HG02642 (cell line): ENCODE results near the gene DRC3.

Experiments used
- ATAC-seq: cut with Tn5 transposase; IDR thresholded peaks from one replicate; pipeline ENCODE4 v1.9.1; 2021; ENCODE audit warnings: mild to moderate bottlenecking; ENCODE audit not compliant: unreplicated experiment, poor library complexity

The DRC3 gene, protein sequence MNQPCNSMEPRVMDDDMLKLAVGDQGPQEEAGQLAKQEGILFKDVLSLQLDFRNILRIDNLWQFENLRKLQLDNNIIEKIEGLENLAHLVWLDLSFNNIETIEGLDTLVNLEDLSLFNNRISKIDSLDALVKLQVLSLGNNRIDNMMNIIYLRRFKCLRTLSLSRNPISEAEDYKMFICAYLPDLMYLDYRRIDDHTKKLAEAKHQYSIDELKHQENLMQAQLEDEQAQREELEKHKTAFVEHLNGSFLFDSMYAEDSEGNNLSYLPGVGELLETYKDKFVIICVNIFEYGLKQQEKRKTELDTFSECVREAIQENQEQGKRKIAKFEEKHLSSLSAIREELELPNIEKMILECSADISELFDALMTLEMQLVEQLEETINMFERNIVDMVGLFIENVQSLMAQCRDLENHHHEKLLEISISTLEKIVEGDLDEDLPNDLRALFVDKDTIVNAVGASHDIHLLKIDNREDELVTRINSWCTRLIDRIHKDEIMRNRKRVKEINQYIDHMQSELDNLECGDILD

DNA sequence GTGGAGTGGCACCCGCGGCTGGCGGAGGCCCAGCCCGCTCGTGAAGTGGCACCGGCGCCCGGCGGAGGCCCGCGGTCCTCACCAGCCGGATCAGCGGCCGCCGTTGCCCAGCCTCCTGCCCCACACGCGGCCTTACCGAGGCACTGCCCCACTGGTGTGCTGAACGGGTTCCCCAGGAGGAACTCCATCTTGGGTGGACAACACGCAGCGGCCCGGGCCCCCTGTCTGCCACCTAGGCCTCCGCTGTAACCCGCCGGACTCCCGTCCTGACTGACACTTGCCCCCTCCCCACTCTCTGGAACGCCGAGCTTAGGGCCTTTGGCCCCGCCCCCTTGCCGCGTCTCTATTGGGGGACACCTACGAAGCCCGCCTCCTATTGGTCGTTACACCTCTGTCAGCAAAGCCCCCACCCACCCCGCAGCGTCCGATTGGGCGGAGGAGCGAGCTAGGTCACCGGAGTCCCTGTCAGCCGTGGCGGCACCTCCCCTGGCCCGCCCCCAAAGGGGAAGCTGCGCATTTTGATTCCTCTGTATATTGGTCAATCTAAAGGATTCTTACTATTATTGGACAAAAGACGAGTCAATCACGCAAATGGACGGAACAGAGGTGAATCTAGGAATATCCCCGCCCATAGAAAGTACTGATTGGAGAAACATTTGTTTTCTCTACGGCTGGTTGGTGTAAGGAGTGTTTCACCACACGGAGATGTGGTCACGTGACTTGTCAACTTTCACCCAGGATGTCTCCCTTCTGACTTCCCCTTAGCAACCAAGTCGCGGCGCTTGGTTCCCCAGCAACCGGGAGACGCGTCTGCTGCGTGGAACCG lies at the start of gene DRC3, which contains the start of gene TOM1L2:
Gene DRC3, plus strand, starts transcription at position 737 of the 826 bp plus-strand sequence. CDS start 4,737 bp downstream, outside the sequence.
Gene TOM1L2, minus strand, starts transcription at position 275 of the 826 bp plus-strand sequence. Its CDS starts 87 bp downstream, at position 188.
- ATAC-seq, result peak; percentile 93

GRCh38 chr17:17924131-17924856 lies 48.4 kb upstream of the DRC3 start:
- no peak for ATAC-seq

GRCh38 chr17:17924857-17925250 lies 47.8 kb upstream of the DRC3 start:
- no peak for ATAC-seq

DNA sequence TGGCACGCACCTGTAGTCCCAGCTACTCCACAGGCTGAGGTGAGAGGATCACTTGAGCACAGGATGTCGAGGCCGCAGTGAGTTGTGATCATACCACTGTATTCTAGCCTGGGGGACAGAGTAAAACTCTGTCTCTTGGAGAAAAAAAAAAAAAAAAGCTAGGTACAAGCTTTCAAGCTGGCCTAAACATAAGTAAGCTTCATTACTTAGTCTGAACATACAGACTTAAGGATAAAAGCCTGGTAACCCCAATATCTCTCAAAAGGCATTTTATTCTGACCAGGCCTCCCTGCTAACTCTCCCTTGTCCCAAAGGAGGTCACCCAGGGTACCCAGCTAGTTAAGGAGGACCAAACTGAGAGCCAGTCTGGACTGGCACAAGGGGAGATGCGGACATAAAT lies 46.6 kb upstream of the DRC3 start:
- no peak for ATAC-seq

DNA sequence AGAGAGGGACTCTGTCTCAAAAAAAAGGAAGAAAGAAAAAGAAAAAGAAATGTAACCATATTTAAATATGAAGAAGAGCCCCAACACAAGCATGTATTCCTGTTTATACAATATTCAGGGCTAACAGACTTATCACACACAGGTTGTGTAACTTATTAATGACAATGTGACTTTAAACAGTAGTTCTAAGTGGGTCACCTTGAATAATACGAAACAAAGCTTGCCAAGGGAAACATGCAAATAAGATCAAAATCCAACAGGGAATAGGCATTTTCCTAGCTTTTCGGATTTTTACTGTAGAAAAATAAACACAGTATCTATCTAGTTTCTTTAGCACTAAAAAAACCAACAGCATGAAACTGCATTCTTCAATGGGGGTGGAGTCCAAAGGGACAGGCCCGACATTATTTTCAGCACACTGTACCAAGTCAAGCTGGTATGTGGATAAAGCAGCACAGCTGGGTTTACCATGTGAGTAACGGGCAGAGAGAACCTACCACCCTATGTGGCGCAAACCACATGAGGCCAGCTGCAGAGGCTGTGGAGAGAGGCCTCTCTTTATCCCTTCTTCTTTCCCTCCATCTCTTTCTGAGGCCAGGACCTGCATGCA lies 45.7 kb upstream of the DRC3 start:
- no peak for ATAC-seq

GRCh38 chr17:17928398-17929287 lies 44.0 kb upstream of the DRC3 start:
- no peak for ATAC-seq

DNA sequence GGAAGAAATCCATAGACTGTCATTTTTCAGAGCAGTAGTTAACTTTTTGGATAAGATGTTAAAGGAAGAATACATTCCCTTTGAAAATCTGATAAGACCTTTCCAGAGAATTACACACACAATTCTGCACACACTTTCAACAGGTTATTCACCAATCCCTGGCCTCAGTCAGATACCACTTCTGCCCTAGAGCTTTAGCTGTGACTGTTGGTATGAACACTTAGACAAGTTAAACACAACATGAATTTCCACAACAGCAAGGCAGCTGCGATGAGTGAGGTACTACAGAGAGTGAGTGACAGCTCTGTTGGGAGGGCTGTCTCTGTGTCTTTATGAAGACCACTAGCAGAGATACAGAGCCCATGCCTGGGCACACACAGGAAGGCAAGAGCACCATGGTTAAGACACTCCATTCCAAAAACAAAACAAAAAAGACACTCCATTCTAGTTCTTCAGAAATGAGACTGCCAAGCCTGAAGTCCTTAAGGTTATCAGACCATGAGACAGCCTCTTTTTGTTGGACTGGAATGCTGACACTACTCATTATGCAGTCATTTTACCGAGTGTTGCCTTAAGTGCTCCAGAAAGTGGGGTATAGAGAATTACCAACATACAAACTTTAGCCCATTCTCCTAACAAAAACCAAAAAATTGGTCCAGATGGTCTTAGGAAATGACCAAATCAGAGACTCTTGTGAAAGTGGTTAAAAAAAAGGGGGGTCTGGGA lies 42.8 kb upstream of the DRC3 start:
- no peak for ATAC-seq

DNA sequence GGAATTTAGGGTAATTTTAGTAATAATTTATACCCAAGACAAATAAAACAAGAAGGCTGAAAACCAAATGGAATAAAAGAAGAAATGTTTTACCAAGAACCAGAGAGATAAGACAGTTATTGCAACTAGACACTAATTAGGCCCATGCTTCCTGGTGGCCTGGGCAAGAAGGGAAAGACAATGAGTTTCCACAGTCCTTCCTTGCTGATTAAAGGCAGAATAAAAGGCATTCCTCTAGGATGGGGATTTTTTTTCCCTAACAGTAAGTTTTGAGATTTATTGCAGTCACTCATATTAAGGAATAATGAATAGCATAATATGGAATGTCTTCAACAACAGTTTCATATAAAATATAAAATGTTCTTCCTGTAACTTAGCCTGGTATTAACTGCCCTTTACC lies 42.0 kb upstream of the DRC3 start:
- no peak for ATAC-seq

DNA sequence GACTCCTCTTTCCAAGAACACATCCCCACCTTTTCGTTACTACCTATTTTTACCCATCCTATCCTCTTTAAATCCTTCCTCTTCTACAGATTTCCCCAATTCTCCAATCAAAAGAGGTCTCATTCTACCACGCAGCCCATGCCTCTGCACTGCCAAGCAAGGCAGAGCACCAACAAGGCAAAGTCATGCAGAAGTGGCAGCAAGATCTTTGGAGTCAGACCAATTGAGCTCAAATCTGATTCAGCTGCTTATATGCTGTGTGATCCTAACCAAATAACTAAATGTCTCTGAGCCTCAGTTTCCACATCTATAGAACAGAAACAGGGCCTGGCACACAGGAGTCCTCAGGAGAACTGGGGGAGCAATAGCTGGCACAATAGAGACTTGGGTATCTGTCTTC lies 41.5 kb upstream of the DRC3 start:
- no peak for ATAC-seq

GRCh38 chr17:17933775-17934174 lies 38.9 kb upstream of the DRC3 start:
- ATAC-seq, result no peak

- ATAC-seq, result no peak
These were observed 38.4 kb upstream of the DRC3 start for GRCh38 chr17:17934214-17934613.

DNA sequence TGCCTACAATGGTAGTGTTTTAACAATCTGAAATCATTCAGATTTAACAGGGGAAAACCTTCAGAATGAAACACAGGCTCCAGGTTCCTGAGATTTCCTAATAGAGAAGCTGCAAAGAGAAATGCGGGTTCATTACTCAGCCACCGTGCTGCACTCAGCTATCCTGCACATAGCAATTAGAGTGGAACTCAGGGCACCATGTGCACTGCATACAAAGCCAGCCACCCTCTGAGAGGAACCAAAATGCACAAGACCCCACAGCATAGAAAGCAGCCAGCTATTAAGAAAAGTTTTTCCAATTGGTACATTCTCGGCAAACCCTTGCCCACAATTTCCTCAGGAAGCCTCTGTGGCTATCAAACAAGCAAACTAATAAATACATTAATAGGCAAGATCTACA lies 37.9 kb upstream of the DRC3 start:
- no peak for ATAC-seq

DNA sequence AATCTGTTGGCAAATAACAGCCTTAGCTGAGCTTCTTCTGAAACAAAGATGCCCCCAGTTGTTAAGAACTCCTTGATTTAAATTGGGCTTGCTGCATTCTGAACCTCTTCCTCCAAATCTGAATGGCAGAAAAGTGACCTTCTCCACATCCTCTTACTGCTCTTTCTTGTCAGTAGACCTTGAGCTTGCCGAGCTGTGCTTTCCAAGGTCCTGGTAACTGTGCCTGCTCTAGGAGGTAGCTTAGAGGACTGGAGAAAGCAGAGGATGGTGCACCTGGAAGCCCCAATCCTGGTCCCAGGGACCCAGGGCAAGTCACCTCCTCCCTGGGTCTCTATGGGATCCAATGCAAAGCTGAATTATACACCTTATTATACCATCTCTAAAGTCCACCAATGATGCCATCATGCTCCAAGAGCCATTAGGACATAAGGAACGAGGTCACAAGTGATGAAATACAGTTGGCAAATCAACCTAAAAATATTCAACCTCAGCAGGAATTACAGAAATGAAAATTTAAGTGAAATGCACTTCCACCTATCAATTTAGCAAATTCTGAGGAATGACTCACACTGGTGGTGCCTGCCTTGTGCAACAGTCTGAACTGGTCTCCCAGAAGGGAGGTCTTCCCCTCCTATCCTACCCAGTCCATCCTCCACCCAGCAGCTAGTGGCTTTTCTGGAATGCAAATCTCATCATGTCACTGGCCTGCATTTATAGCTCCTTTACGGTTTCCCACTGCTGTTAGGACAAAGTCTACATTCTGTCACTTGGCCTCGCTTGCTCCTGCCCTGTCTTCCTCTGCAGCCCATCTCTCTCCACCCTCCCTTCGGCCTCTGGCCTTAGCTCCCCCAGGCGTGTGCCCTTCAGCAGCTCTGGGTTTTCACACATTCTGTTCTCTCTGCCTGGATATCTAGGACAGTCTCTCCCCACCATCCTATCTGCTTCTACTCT lies 37.1 kb upstream of the DRC3 start:
- no peak for ATAC-seq

DNA sequence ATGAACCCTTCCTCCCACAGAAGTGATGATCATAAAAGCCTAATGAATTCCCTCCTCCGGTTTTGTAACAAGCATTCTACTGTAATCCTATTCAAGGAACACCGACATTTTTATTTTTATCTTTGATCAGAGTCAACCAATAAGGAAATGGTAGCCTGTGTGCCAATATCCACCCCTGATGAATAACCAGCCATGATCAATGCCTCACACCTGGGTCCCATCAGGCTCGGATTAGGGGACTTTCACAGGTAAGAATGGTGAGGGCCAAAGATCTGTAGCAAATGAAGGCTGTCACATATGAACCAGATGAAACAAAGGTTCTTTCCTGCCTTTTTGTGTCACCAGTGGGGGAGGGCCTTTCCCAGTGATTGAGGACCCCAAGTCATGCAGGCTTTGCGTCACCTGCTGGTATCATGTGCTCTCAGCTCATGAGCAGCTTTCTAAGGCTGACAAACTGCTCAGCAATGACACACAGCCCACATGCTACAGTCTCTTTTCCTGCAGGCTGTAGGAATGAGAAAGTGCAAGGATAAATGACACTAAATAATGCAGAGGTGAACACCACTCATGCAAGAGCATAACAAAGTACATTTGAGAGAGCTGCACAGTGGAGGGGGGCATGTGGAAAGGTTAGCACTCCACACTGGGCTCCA lies 35.3 kb upstream of the DRC3 start:
- no peak for ATAC-seq

DNA sequence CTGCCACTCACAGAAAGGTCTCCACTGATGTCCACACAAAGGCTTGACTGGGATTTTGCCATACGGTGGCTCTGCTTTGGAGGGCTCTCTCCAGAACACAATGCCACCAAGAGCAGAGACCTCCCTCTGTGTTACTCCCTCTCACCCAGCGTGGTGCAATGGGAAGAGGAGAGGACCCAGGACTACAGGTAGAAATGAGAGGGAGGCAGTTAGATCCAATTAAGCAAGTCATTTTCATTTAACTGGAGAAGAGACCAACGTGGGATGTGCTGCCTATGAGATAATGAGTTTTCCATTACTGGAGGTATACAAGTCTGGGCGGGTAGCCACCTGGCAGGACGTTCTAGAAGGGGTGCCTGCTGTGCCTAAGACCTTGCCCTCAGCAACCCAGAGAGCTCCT lies 34.7 kb upstream of the DRC3 start:
- ATAC-seq, result no peak

DNA sequence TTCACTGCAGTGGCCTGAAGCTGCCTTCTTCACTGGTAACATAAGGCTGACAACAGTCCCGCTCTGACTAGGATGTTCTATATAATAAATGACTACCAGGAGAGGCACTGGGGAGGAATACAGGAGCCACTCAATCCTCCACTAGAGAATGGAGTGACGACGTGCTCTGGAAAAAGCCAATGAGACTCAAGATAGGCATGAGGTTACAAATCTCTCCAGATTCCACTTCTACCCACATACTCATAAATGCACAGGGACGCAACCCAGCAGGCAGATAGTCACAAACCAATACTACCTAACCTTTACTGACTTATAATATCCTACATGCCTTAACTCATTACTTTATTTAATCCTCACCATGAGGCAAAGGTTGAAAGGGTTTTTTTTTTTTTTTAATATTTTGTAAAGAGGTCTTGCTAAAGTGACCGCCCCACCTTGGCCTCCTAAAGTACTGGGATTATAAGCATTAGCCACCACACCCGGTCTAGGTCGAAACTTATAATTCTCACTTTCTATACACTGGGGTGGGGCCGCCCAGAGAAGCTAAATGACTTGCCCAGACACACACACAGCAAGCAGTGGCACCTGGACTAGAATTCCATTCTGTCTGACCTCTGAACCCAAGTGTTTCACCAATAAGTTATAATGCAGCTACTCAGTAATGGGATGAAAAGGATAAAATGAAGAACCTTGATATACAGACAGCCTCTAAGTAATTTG lies 34.1 kb upstream of the DRC3 start:
- no peak for ATAC-seq
